CD1c-positive myeloid dendritic cell (primary cell): ENCODE measurements around the gene IBSP.

Experiments
- DNase-seq: peaks from one replicate; pipeline ENCODE4 v3.0.0-alpha.2; 2016; ENCODE audit errors: extremely low spot score

The IBSP gene

GRCh38 chr4:87838205-87838604 is 38.9 kb downstream of the IBSP start:
- no peak for DNase-seq

GRCh38 chr4:87838890-87839591 is 39.7 kb downstream of the IBSP start:
- peak; percentile 50 for DNase-seq

GRCh38 chr4:87839592-87839946 is 40.2 kb downstream of the IBSP start:
- no peak for DNase-seq

GRCh38 chr4:87840149-87840548 is 40.8 kb downstream of the IBSP start:
- no peak for DNase-seq

GRCh38 chr4:87843936-87844335 is 44.6 kb downstream of the IBSP start:
- DNase-seq = peak; percentile 78

- no peak for DNase-seq
Observed at GRCh38 chr4:87844452-87844851, 45.1 kb downstream of the IBSP start.

GRCh38 chr4:87846226-87846625 is 46.9 kb downstream of the IBSP start:
- no peak for DNase-seq

GRCh38 chr4:87848622-87849351 is 49.4 kb downstream of the IBSP start:
- DNase-seq = peak; percentile 64

GRCh38 chr4:87849612-87850011 is 50.3 kb downstream of the IBSP start:
- peak; percentile 48 for DNase-seq

- DNase-seq = peak; percentile 85
Observed at GRCh38 chr4:87851332-87851731, 52.0 kb downstream of the IBSP start.

GRCh38 chr4:87851953-87852352 is 52.6 kb downstream of the IBSP start:
- peak; percentile 34 for DNase-seq

- DNase-seq = peak; percentile 70
Observed at GRCh38 chr4:87853108-87853507, 53.8 kb downstream of the IBSP start.

- no peak for DNase-seq
Observed at GRCh38 chr4:87853891-87854290, 54.5 kb downstream of the IBSP start.

- DNase-seq = no peak
Observed at GRCh38 chr4:87855559-87855958, 56.2 kb downstream of the IBSP start.

- no peak for DNase-seq
Observed at GRCh38 chr4:87856816-87857215, 57.5 kb downstream of the IBSP start.

GRCh38 chr4:87857789-87858188 is 58.4 kb downstream of the IBSP start:
- no peak for DNase-seq
